PFSK-1 (cell line): Measurements from ENCODE around the gene RPA3.

Source experiments
- POLR2AphosphoS5 ChIP-seq: IDR thresholded peaks from 2 replicates; pipeline ENCODE4 v1.6.1; 2012; ENCODE audit warnings: low read depth, mild to moderate bottlenecking, control low read depth, low read length, moderate library complexity
- SIN3A ChIP-seq: IDR thresholded peaks from 2 replicates; pipeline ENCODE4 v1.6.1; 2012; ENCODE audit warnings: mild to moderate bottlenecking, low read length, moderate library complexity, borderline replicate concordance; ENCODE audit not compliant: insufficient read depth
- TAF1 ChIP-seq: IDR thresholded peaks from 2 replicates; pipeline ENCODE4 v1.6.1; 2012; ENCODE audit warnings: low read length, control low read depth, borderline replicate concordance; ENCODE audit not compliant: insufficient read depth
- TF ChIP-seq, protein P1 (sequence below), 2 experiments: IDR thresholded peaks; 2 replicates each; pipeline versions ENCODE4 v1.6.1 to v1.8.0; 2011 to 2012; ENCODE audit warnings: low read depth in 2 of 2, low read length in 2 of 2, control low read depth in 1 of 2, inconsistent platforms in 1 of 2, mild to moderate bottlenecking in 1 of 2, moderate library complexity in 1 of 2; ENCODE audit not compliant: insufficient read depth in 1 of 2

DNA sequence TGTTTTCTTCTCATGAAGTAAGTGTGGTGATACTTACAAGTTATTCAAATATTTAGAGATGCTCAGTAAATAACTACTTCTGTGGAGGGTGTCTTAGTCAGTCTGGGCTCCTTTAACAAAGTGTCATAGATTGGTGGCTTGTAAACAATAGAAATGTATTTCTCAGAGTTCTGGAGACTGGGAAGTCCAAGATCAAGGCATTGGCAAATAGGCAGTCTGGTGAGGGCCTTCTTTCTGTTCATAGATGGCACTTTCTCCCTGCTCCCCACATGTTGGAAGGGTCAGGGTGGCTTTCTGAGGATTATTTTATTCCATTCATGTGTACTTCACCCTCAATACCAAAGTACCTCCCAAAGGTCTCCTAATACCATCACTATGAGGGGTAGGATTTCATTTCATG is 18.4 kb downstream of the RPA3 start:
- TF ChIP-seq SIN3A, result no peak
- TF ChIP-seq TAF1, result no peak
- no peak for TF ChIP-seq POLR2AphosphoS5
- TF ChIP-seq, protein P1, sequence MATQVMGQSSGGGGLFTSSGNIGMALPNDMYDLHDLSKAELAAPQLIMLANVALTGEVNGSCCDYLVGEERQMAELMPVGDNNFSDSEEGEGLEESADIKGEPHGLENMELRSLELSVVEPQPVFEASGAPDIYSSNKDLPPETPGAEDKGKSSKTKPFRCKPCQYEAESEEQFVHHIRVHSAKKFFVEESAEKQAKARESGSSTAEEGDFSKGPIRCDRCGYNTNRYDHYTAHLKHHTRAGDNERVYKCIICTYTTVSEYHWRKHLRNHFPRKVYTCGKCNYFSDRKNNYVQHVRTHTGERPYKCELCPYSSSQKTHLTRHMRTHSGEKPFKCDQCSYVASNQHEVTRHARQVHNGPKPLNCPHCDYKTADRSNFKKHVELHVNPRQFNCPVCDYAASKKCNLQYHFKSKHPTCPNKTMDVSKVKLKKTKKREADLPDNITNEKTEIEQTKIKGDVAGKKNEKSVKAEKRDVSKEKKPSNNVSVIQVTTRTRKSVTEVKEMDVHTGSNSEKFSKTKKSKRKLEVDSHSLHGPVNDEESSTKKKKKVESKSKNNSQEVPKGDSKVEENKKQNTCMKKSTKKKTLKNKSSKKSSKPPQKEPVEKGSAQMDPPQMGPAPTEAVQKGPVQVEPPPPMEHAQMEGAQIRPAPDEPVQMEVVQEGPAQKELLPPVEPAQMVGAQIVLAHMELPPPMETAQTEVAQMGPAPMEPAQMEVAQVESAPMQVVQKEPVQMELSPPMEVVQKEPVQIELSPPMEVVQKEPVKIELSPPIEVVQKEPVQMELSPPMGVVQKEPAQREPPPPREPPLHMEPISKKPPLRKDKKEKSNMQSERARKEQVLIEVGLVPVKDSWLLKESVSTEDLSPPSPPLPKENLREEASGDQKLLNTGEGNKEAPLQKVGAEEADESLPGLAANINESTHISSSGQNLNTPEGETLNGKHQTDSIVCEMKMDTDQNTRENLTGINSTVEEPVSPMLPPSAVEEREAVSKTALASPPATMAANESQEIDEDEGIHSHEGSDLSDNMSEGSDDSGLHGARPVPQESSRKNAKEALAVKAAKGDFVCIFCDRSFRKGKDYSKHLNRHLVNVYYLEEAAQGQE (IDR thresholded peaks at IDR 0.05; ENCODE audit: insufficient read depth in 1 of 2, low read depth in 2 of 2, low read length in 2 of 2), result no peak
